Tibial nerve (tissue), 4 donors: ENCODE measurements around the gene PLEKHG7. TPM values are rescaled to one million over a fixed set of nuclear protein-coding genes. Genes with fewer than 3 reads are reported as not detected.
"Not testable (repeated sequence)": the region's sequence is repeated elsewhere in the genome, so short reads cannot be mapped to it uniquely, and the experiment has no call there.

Source experiments
- DNase-seq, 2 donors: peaks; one replicate each; pipeline ENCODE4 v3.0.0-alpha.2; 2019; ENCODE audit warnings: low spot score in 2 of 2
- H3K27ac ChIP-seq, 4 donors: fragments of 200-600 bp; sonication (generic) in 3 of 4; one replicate each; pipeline ENCODE4 v1.5.1; 2017 to 2019; ENCODE audit warnings: mild to moderate bottlenecking in 1 of 4
- H3K27me3 ChIP-seq, 2 donors: fragments of 200-600 bp; sonication (generic) in 1 of 2; one replicate each; pipeline versions ENCODE4 v1.5.1 to v1.6.0; 2017 to 2019
- H3K36me3 ChIP-seq, 3 donors: fragments of 200-600 bp; sonication (generic); one replicate each; pipeline ENCODE4 v1.5.1; 2018 to 2019
- H3K4me1 ChIP-seq, 4 donors: fragments of 200-600 bp; sonication (generic) in 3 of 4; one replicate each; pipeline ENCODE4 v1.5.1; 2017 to 2019
- H3K4me3 ChIP-seq, 4 donors: fragments of 200-600 bp; sonication (generic) in 3 of 4; one replicate each; pipeline ENCODE4 v1.5.1; 2017 to 2019; ENCODE audit warnings: mild to moderate bottlenecking in 1 of 4, moderate library complexity in 1 of 4
- H3K9me3 ChIP-seq, 4 donors: fragments of 200-600 bp; sonication (generic) in 3 of 4; one replicate each; pipeline ENCODE4 v1.5.1; 2017 to 2019
- CTCF ChIP-seq, 5 experiments: fragments of 200-600 bp in 3 of 5; fragments of 450-650 bp in 2 of 5; sonication (generic) in 3 of 5; IDR thresholded peaks; one replicate each; pipeline ENCODE4 v1.5.1; 2016 to 2019; ENCODE audit warnings: antibody characterized with exemption in 5 of 5, mild to moderate bottlenecking in 3 of 5, moderate library complexity in 2 of 5
- EP300 ChIP-seq, 2 donors: sonication (generic); formaldehyde crosslinking; IDR thresholded peaks; one replicate each; pipeline ENCODE4 v1.6.1; 2017; ENCODE audit warnings: antibody characterized with exemption in 2 of 2, mild to moderate bottlenecking in 1 of 2
- POLR2A ChIP-seq, 2 donors: fragments of 450-650 bp; IDR thresholded peaks; one replicate each; pipeline ENCODE4 v1.6.1; 2017; ENCODE audit warnings: antibody characterized with exemption in 2 of 2, mild to moderate bottlenecking in 2 of 2, moderate library complexity in 2 of 2
- WGBS, 2 donors: methylation state at CpG; one replicate each; pipeline ENCODE4 v1.1.5; 2018; 5-methylcytosine and 5-hydroxymethylcytosine counted together
- total RNA-seq, 4 donors: library from RNA; depleted of rRNA; stranded (reverse); fragments of >200 nt; gene quantifications; one replicate each; pipeline ENCODE4 v1.1.0, GENCODE V29; 2016

The PLEKHG7 gene
- total RNA-seq, 4 donors from 2014 or later: 1.2 to 3.1 (median 2.2) TPM

DNA sequence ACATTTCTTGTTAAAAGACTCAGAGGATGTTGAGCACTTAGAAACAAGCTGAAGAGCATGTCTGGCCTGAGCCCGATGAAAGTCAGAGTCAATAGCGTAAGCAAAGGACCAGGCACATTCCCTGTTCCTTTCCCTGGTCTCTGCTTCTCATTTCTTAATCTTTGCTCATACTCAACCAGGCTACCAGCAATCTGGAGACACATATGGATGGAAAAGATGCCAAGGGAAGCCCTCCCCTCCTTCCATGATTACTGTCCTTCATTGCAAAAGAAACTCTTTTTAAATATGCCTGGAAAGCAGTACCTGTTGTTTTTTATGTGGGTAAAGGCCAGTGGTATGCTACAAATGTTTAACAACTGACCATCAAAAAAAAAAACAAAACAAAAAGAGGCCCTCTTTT lies 44.2 kb upstream of the PLEKHG7 start:
- DNase-seq: no peak

DNA sequence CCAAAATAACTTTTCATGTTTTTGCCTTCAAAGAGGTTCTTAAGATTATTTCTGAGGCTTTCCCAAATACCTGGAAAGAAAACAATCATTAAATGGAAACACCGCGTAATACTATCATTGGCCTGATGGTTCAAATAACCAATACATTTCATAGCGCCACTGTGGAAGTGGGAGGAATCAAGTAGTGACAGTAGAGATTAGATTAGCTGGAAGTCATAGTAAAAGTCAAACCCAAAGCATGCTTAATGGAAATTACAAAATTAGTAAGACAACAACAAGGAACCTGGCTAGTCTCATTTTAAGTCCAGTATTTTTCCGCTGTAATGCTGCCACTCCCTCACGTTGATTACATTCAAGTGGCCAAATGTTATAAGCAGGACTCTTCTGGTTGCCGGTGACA lies 41.5 kb upstream of the PLEKHG7 start:
- H3K27ac ChIP-seq: no peak overlapping the region
- no peak for DNase-seq
- H3K27me3 ChIP-seq: no peaks in the 10 kb centered on the region
- no peaks in the 10 kb centered on the region for H3K4me1 ChIP-seq
- WGBS, 2 donors: 93 to 94% methylated on average over 6 of the region's 6 CpGs
- no peaks in the 10 kb centered on the region for H3K9me3 ChIP-seq
- no peak overlapping the region for H3K4me3 ChIP-seq
- H3K36me3 ChIP-seq: no peaks in the 10 kb centered on the region
- TF ChIP-seq POLR2A (IDR thresholded peaks at IDR 0.05) (no peak), CTCF (IDR thresholded peaks at IDR 0.05) (no peak), EP300 (IDR thresholded peaks at IDR 0.05) (no peak)

More for the DNA sequence above, 44.2 kb upstream of the PLEKHG7 start:
- Histone ChIP-seq H3K27me3 (no peaks in the 10 kb centered on the region), H3K9me3 (no peaks in the 10 kb centered on the region), H3K27ac (no peak overlapping the region), H3K4me1 (peaks cover 0 to 8% (median 0%) of the 10 kb centered on the region in 4 donors), H3K4me3 (no peak overlapping the region), H3K36me3 (no peaks in the 10 kb centered on the region)
- WGBS, 2 donors: 94 to 97% methylated on average over 2 of the region's 2 CpGs
- TF ChIP-seq POLR2A (IDR thresholded peaks at IDR 0.05) (no peak), EP300 (IDR thresholded peaks at IDR 0.05) (no peak), CTCF (IDR thresholded peaks at IDR 0.05) (no peak)

DNA sequence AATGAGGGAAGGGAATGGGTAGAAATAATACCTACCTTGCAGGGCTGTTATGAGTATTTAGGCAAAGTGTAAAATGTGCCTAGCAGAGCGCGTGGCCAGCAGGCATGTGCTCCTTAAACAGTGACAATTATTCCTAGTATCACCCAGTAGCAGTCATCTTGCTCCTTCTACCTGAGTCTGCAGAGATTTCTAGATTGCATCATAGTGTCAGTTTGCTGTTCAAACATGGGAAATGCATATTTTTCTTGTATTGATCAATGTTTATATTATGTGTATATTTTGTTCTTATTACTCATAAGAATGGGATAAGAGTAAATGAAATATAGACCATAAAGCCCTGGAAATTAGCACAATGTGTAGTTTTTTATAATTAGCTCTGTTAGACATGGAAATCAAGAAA lies 37.3 kb upstream of the PLEKHG7 start:
- no peak overlapping the region for H3K4me3 ChIP-seq
- TF ChIP-seq POLR2A (IDR thresholded peaks at IDR 0.05) (no peak), CTCF (IDR thresholded peaks at IDR 0.05) (no peak), EP300 (IDR thresholded peaks at IDR 0.05) (no peak)
- H3K36me3 ChIP-seq: no peaks in the 10 kb centered on the region
- H3K9me3 ChIP-seq: no peaks in the 10 kb centered on the region
- no peak for DNase-seq
- H3K27me3 ChIP-seq: no peaks in the 10 kb centered on the region
- WGBS, 2 donors: 97 to 100% methylated on average over 2 of the region's 2 CpGs
- no peaks in the 10 kb centered on the region for H3K4me1 ChIP-seq
- H3K27ac ChIP-seq: no peak overlapping the region

GRCh38 chr12:92668739-92669138 lies 34.0 kb upstream of the PLEKHG7 start:
- Histone ChIP-seq H3K27me3 (no peaks in the 10 kb centered on the region), H3K4me1 (no peaks in the 10 kb centered on the region), H3K9me3 (no peaks in the 10 kb centered on the region), H3K27ac (no peak overlapping the region), H3K4me3 (no peak overlapping the region), H3K36me3 (no peaks in the 10 kb centered on the region)
- DNase-seq: no peak
- TF ChIP-seq CTCF (IDR thresholded peaks at IDR 0.05): no peak
- no peak for TF ChIP-seq POLR2A (IDR thresholded peaks at IDR 0.05)
- TF ChIP-seq EP300 (IDR thresholded peaks at IDR 0.05): no peak

DNA sequence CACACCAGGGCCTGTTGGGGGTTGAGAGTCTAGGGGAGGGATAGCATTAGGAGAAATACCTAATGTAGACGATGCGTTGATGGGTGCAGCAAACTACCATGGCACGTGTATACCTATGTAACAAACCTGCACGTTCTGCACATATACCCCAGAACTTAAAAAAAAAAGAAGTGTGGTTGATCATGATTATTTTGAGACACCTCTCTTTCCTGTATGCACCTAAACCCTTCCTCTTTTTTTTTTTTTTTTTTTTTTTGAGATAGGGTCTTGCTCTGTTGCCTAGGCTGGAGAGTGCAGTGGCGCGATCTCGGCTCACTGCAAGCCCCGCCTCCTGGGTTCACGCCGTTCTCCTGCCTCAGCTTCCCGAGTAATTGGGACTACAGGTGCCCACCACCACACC lies 31.3 kb upstream of the PLEKHG7 start:
- H3K4me1 ChIP-seq, H3K9me3 ChIP-seq, H3K4me3 ChIP-seq, H3K27ac ChIP-seq, DNase-seq, H3K27me3 ChIP-seq, H3K36me3 ChIP-seq: not testable (repeated sequence)
- 96% methylated on average over 11 of the region's 11 CpGs for WGBS, 2 donors

DNA sequence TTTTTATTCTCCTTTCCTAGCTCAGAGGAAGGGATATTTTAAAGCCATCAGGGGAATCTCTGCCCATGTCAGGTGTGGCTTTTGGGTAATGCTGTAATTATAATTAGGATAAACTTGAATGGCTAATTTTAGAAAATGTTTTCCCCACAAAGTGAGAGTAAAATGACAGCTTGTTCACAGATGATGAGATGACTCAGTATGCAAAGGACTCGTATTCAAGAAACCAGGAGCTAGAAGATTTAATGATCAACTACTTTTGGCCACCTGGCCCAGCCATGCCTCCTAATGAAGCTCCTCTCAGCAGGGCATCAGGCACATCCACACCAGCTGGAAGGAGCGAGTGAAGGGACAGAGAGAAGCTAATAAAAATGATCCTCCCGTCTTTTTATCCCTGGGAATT lies 29.0 kb upstream of the PLEKHG7 start:
- WGBS, 2 donors: 73 to 76% methylated on average over 3 of the region's 3 CpGs
- no peaks in the 10 kb centered on the region for H3K36me3 ChIP-seq
- DNase-seq: no peak

More for the DNA sequence above, 29.0 kb upstream of the PLEKHG7 start:
- no peak overlapping the region for H3K27ac ChIP-seq
- no peak overlapping the region for H3K4me3 ChIP-seq
- H3K27me3 ChIP-seq: no peaks in the 10 kb centered on the region
- H3K4me1 ChIP-seq: no peaks in the 10 kb centered on the region
- no peaks in the 10 kb centered on the region for H3K9me3 ChIP-seq
- TF ChIP-seq EP300 (IDR thresholded peaks at IDR 0.05): no peak
- no peak for TF ChIP-seq POLR2A (IDR thresholded peaks at IDR 0.05)
- TF ChIP-seq CTCF (IDR thresholded peaks at IDR 0.05): no peak
